ENCODE data around the gene TPH1.

GRCh38 chr11:18000760-18001159 lies 45.3 kb downstream of the TPH1 start:
- no peak for TF ChIP-seq POLR2A (IDR thresholded peaks at IDR 0.05; ENCODE audit: low read length)
- TF ChIP-seq GATA1 (IDR thresholded peaks at IDR 0.05; ENCODE audit: low read depth, low read length) = no peak

Data from erythroblast (primary cell).